Dermis microvascular lymphatic vessel endothelial cell (primary cell): ENCODE results near the gene CBARP. TPM values are rescaled to one million over a fixed set of nuclear protein-coding genes. Genes with fewer than 3 reads are reported as not detected.

Experiments
- DNase-seq, 2 donors: peaks; one replicate each; pipeline versions ENCODE4 v3.0.0 to v3.0.0-alpha.2; 2010; ENCODE audit warnings: low read depth in 2 of 2
- total RNA-seq: library from RNA; depleted of rRNA; stranded (reverse); fragments of >200 nt; gene quantifications from 2 replicates; pipeline ENCODE4 v1.2.1, GENCODE V29; 2014

Gene CBARP
- total RNA-seq, 1 donor from 2014 or later, result 0.64 TPM

DNA sequence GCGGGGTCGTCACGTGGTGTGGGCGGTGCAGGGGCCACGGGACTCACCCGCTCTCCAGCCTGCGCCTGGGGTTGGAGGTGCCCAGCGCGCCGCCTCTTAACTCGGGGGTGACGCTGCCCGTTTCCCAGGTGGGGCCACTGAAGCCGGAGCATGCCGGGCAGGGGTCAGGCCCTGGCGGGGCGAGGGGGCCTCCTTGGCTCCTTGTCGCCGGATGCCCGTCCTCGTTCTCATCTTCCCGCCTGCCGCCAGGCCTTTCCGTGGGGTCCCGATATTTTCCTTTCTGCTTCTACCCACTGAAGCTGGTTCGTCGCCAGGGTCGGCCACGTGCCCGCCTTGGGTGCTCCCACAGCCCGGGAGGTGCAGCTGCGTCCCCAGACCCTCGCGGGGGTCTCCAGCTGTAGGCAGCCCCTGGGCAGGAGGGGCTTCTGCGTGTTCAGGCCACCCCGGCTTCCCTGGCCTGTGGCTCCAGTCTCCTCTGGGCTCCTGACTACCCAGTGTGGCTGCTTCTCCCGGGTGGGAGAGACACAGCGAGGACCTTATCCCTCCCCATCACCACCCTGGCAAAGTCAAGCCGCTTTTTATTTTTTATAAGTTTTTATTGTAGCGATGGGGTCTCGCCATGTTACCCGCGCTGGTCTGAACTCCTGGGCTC, 38.3 kb upstream of the CBARP start:
- DNase-seq, result no peak

- DNase-seq, result peak; percentile 90 to 99
Observed at GRCh38 chr19:1275260-1275975, 37.6 kb upstream of the CBARP start, which contains the start of gene FAM174C. FAM174C (plus strand) TSS chr19:1275530; CDS start chr19:1275550, 20 bp downstream.

- no peak for DNase-seq
Observed at GRCh38 chr19:1274852-1275259, 37.1 kb upstream of the CBARP start.

GRCh38 chr19:1274081-1274851, 36.5 kb upstream of the CBARP start:
- DNase-seq, result no peak

DNA sequence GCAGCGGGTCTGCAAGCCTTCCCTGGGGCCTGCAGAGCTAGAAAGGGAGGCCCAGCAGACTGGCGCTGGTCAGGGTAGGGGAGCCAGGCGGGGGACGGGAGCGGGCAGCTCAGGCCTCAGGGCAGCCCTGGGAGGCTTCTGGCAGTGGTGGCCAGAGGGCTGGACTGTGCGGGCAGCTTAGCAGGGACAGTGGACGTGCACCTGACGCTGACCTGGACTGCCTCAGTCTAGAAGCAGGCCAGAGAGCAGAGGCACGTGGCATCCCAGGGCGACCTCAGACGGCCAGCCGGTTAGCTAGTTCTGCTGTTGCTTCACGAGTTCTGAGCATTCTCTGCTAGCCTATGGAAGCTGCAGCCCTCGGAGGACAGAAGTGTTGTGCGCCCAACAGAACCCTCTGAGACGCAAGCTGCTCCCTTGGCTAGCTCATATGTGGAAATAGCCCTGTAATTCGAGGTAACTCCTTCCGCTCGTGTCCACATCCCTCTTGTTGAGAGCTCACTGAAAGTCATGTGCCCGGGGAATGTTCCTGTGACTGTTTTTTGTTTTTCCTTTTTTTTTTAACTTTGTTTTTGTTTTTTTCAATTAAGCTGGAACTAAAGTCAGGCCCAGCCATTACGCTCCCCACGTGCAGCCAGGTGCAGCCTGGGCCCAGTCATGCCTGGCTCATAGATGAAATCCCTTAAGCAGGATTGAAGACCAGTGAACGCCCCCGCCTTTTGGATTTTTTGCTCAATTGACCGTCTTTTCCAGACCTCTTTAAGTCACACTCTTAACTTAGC, 35.6 kb upstream of the CBARP start:
- no peak for DNase-seq

DNA sequence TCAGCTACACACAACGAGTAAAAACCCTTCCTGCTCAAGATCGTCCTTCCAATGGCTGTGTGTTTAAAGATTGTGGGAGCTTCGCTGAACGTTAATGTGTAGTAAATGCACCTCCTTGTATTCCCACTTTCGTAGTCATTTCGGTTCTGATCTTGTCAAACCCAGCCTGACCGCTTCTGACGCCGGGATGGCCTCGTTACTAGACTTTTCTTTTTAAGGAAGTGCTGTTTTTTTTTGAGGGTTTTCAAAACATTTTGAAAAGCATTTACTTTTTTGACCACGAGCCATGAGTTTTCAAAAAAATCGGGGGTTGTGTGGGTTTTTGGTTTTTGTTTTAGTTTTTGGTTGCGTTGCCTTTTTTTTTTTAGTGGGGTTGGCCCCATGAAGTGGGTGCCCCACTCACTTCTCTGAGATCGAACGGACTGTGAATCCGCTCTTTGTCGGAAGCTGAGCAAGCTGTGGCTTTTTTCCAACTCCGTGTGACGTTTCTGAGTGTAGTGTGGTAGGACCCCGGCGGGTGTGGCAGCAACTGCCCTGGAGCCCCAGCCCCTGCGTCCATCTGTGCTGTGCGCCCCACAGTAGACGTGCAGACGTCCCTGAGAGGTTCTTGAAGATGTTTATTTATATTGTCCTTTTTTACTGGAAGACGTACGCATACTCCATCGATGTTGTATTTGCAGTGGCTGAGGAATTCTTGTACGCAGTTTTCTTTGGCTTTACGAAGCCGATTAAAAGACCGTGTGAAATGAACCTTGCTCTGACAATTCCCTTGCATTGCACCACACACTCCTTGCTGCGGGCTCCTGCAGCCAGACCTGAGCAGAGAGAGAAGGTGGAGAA, 34.8 kb upstream of the CBARP start:
- DNase-seq, result no peak

DNA sequence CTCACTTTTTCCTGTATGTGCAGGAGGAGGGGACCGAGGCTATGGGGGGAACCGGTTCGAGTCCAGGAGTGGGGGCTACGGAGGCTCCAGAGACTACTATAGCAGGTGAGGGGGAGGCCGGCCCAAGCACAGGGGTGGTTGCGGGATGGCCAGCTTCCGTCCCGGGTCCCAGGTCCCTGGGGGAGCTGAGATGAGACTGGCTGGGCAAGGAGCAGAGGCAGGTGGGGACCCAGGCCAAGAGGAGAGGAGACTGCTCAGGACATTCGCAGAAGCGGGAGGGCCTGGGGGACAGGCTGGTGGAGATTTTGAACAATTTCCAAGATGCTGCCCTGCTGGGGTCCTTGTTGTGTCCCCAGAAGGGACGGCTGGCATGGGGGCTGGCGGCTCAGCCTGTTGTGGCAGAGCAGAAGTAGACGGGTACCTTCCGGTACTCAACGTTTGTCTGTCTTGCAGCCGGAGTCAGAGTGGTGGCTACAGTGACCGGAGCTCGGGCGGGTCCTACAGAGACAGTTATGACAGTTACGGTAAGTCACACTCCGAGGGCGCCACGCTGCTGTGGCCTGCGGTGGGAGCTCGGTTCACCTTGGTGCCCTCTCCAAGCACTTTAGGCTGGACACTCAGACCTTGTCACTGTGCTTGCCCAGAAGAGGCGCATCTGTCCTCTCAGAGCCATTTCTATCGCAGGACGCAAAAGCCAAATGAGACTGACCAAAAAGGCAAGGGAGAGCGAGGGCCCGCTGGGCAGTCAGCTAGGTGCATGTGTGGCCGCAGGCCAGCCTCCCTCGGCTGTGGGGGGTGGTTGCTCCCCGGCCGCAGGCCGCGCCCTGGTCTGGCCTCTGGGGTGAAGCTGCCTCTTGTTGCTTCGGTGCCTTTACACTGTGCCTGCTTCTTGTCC, 34.0 kb upstream of the CBARP start:
- no peak for DNase-seq

- DNase-seq, result no peak
Observed at GRCh38 chr19:1270854-1271527, 33.2 kb upstream of the CBARP start.

DNA sequence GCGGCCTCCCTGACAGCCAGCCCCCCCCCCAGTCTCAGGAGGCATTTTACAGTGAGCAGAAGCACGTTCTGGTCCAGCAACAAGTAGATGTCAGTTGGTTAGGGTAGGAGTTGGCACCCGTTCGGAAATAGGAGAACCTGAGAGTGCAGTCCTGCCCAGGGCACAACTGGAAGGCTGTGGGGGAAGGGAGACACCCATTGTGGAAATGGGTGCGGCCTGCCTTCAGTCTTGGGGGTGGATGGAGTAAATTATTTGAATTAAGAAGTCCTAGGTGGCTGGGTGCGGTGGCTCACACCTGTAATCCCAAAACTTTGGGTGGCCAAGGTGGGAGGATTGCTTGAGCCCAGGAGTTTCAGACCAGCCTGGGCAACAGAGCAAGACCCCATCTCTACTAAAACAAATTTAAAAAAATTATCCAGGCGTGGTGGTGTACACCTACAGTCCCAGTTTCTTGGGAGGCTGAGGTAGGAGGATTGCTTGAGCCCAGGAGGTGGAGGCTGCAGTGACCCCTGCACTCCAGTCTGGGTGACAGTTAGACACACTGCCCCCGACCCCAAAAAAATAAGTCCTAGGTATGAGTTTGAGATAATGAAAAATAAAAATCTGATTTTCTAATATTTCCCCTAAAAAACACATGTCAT, 32.5 kb upstream of the CBARP start:
- DNase-seq, result no peak

GRCh38 chr19:1269478-1270212, 31.8 kb upstream of the CBARP start:
- peak in 1 of 2 donors; percentile 86 for DNase-seq

DNA sequence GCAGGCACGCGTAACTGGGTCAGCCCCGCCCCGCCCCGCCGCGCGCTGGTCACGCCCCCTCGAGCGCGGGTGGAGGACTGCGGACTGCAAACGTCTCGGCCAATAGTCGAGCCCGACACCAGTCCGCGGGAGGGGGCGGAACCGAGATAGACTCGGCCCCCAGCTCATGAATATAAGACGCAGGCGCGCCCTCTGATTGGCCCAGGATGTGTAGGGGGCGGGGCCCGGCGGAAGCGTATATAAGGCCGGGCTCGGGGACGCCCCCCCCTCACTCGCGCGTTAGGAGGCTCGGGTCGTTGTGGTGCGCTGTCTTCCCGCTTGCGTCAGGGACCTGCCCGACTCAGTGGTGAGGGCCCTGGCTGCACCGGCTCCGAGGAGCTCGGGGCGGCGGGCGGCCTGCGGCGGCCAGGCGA, 31.3 kb upstream of the CBARP start, which contains the start of gene CIRBP:
Gene CIRBP (plus strand): TSS at position 268 of the 413 bp plus-strand sequence. CDS start 1,602 bp downstream, outside the sequence.
- DNase-seq, result peak; percentile 96 to 100

- DNase-seq, result no peak
Observed at GRCh38 chr19:1268226-1269064, 30.6 kb upstream of the CBARP start.

- no peak for DNase-seq
Observed at GRCh38 chr19:1267477-1268225, 29.8 kb upstream of the CBARP start.

GRCh38 chr19:1266916-1267476, 29.2 kb upstream of the CBARP start:
- DNase-seq, result peak in 1 of 2 donors; percentile 55

- DNase-seq, result peak in 1 of 2 donors; percentile 78
Observed at GRCh38 chr19:1266129-1266915, 28.5 kb upstream of the CBARP start.
